ENCODE measurements around the gene NPAS2. TPM values are rescaled to one million over a fixed set of nuclear protein-coding genes. Genes with fewer than 3 reads are reported as not detected.

NPAS2 gene
- total RNA-seq, 2 donors from 2014 or later: 4.6 to 5.9 TPM

GRCh38 chr2:100967716-100968115, 147.8 kb downstream of the NPAS2 start:
- no peak overlapping the region for H3K4me3 Mint-ChIP-seq
- no peaks in the 10 kb centered on the region for H3K27me3 Mint-ChIP-seq
- ATAC-seq: no peak

GRCh38 chr2:100968146-100969145, 148.5 kb downstream of the NPAS2 start:
- H3K27ac Mint-ChIP-seq: no peak overlapping the region
- ATAC-seq (no peak), DNase-seq (no peak)
- H3K36me3 Mint-ChIP-seq (ENCODE audit: low read depth): peaks cover 3% of the 10 kb centered on the region
- no peaks in the 10 kb centered on the region for H3K27me3 Mint-ChIP-seq
- H3K4me3 Mint-ChIP-seq: no peak overlapping the region
- H3K4me1 Mint-ChIP-seq: peaks cover 4% of the 10 kb centered on the region
- no peaks in the 10 kb centered on the region for H3K9me3 ChIP-seq (ENCODE audit: control insufficient read depth, low read length, poor library complexity, severe bottlenecking)

More at GRCh38 chr2:100967716-100968115, 147.8 kb downstream of the NPAS2 start:
- Mint-ChIP-seq H3K36me3 (ENCODE audit: low read depth) (peaks cover 3% of the 10 kb centered on the region), H3K4me1 (peaks cover 4% of the 10 kb centered on the region), H3K27ac (no peak overlapping the region)
- no peak for DNase-seq
- H3K9me3 ChIP-seq (ENCODE audit: control insufficient read depth, low read length, poor library complexity, severe bottlenecking): no peaks in the 10 kb centered on the region

- Mint-ChIP-seq H3K27ac (no peak overlapping the region), H3K4me1 (peaks cover 2% of the 10 kb centered on the region), H3K4me3 (no peak overlapping the region), H3K36me3 (ENCODE audit: low read depth) (peaks cover 3% of the 10 kb centered on the region), H3K27me3 (no peaks in the 10 kb centered on the region)
- ATAC-seq (no peak), DNase-seq (no peak)
- no peaks in the 10 kb centered on the region for H3K9me3 ChIP-seq (ENCODE audit: control insufficient read depth, low read length, poor library complexity, severe bottlenecking)
Observed at GRCh38 chr2:100969998-100970397, 150.1 kb downstream of the NPAS2 start.

GRCh38 chr2:100971221-100971620, 151.3 kb downstream of the NPAS2 start:
- H3K4me1 Mint-ChIP-seq: no peaks in the 10 kb centered on the region
- DNase-seq (no peak), ATAC-seq (no peak)
- no peak overlapping the region for H3K4me3 Mint-ChIP-seq
- H3K9me3 ChIP-seq (ENCODE audit: control insufficient read depth, low read length, poor library complexity, severe bottlenecking): no peaks in the 10 kb centered on the region
- peaks cover 3% of the 10 kb centered on the region for H3K36me3 Mint-ChIP-seq (ENCODE audit: low read depth)
- H3K27me3 Mint-ChIP-seq: no peaks in the 10 kb centered on the region
- no peak overlapping the region for H3K27ac Mint-ChIP-seq

- Mint-ChIP-seq H3K27me3 (no peaks in the 10 kb centered on the region), H3K4me3 (no peak overlapping the region), H3K27ac (no peak overlapping the region), H3K4me1 (no peaks in the 10 kb centered on the region), H3K36me3 (ENCODE audit: low read depth) (peaks cover 3% of the 10 kb centered on the region)
- no peaks in the 10 kb centered on the region for H3K9me3 ChIP-seq (ENCODE audit: control insufficient read depth, low read length, poor library complexity, severe bottlenecking)
- DNase-seq (no peak), ATAC-seq (no peak)
Observed at GRCh38 chr2:100972452-100972851, 152.5 kb downstream of the NPAS2 start.

GRCh38 chr2:100974712-100975520, 155.0 kb downstream of the NPAS2 start:
- Mint-ChIP-seq H3K27ac (no peak overlapping the region), H3K4me3 (no peak overlapping the region), H3K4me1 (peaks cover 2% of the 10 kb centered on the region), H3K36me3 (ENCODE audit: low read depth) (peaks cover 3% of the 10 kb centered on the region), H3K27me3 (no peaks in the 10 kb centered on the region)
- no peak for DNase-seq
- no peaks in the 10 kb centered on the region for H3K9me3 ChIP-seq (ENCODE audit: control insufficient read depth, low read length, poor library complexity, severe bottlenecking)
- no peak for ATAC-seq

- H3K27ac Mint-ChIP-seq: no peak overlapping the region
- H3K36me3 Mint-ChIP-seq (ENCODE audit: low read depth): peaks cover 3% of the 10 kb centered on the region
- no peaks in the 10 kb centered on the region for H3K27me3 Mint-ChIP-seq
Observed at GRCh38 chr2:100975521-100975785, 155.5 kb downstream of the NPAS2 start.

GRCh38 chr2:100976061-100976460, 156.1 kb downstream of the NPAS2 start:
- Mint-ChIP-seq H3K27ac (no peak overlapping the region), H3K4me3 (no peak overlapping the region), H3K4me1 (peaks cover 2% of the 10 kb centered on the region), H3K27me3 (no peaks in the 10 kb centered on the region), H3K36me3 (ENCODE audit: low read depth) (peaks cover 3% of the 10 kb centered on the region)
- ATAC-seq: no peak
- no peaks in the 10 kb centered on the region for H3K9me3 ChIP-seq (ENCODE audit: control insufficient read depth, low read length, poor library complexity, severe bottlenecking)
- DNase-seq: no peak

More at GRCh38 chr2:100975521-100975785, 155.5 kb downstream of the NPAS2 start:
- DNase-seq (no peak), ATAC-seq (no peak)
- no peak overlapping the region for H3K4me3 Mint-ChIP-seq
- H3K9me3 ChIP-seq (ENCODE audit: control insufficient read depth, low read length, poor library complexity, severe bottlenecking): no peaks in the 10 kb centered on the region
- peaks cover 2% of the 10 kb centered on the region for H3K4me1 Mint-ChIP-seq

GRCh38 chr2:100976645-100977391, 156.9 kb downstream of the NPAS2 start:
- H3K9me3 ChIP-seq (ENCODE audit: control insufficient read depth, low read length, poor library complexity, severe bottlenecking): no peaks in the 10 kb centered on the region
- Mint-ChIP-seq H3K4me1 (peaks cover 2% of the 10 kb centered on the region), H3K36me3 (ENCODE audit: low read depth) (no peaks in the 10 kb centered on the region), H3K4me3 (no peak overlapping the region), H3K27me3 (no peaks in the 10 kb centered on the region), H3K27ac (no peak overlapping the region)
- peak; percentile 39 for ATAC-seq
- no peak for DNase-seq

- Mint-ChIP-seq H3K4me3 (no peak overlapping the region), H3K36me3 (ENCODE audit: low read depth) (no peaks in the 10 kb centered on the region), H3K4me1 (peaks cover 2% of the 10 kb centered on the region), H3K27ac (no peak overlapping the region), H3K27me3 (no peaks in the 10 kb centered on the region)
- DNase-seq: no peak
- ATAC-seq: no peak
- H3K9me3 ChIP-seq (ENCODE audit: control insufficient read depth, low read length, poor library complexity, severe bottlenecking): no peaks in the 10 kb centered on the region
Observed at GRCh38 chr2:100977511-100977910, 157.6 kb downstream of the NPAS2 start.

GRCh38 chr2:100978582-100979191, 158.7 kb downstream of the NPAS2 start:
- no peaks in the 10 kb centered on the region for H3K9me3 ChIP-seq (ENCODE audit: control insufficient read depth, low read length, poor library complexity, severe bottlenecking)
- peaks cover 2% of the 10 kb centered on the region for H3K4me1 Mint-ChIP-seq
- H3K4me3 Mint-ChIP-seq: no peak overlapping the region
- DNase-seq (no peak), ATAC-seq (peak; percentile 21)
- H3K27me3 Mint-ChIP-seq: no peaks in the 10 kb centered on the region
- no peak overlapping the region for H3K27ac Mint-ChIP-seq
- no peaks in the 10 kb centered on the region for H3K36me3 Mint-ChIP-seq (ENCODE audit: low read depth)

- H3K9me3 ChIP-seq (ENCODE audit: control insufficient read depth, low read length, poor library complexity, severe bottlenecking): no peaks in the 10 kb centered on the region
- no peak overlapping the region for H3K4me3 Mint-ChIP-seq
- DNase-seq (no peak), ATAC-seq (no peak)
- peaks cover 2% of the 10 kb centered on the region for H3K36me3 Mint-ChIP-seq (ENCODE audit: low read depth)
- H3K4me1 Mint-ChIP-seq: peaks cover 5% of the 10 kb centered on the region
- H3K27me3 Mint-ChIP-seq: peaks cover 4% of the 10 kb centered on the region
- H3K27ac Mint-ChIP-seq: no peak overlapping the region
Observed at GRCh38 chr2:100980046-100980445, 160.1 kb downstream of the NPAS2 start.

All from T-helper 17 cell (primary cell).